ENCODE results near the gene COL20A1. TPM values are rescaled to one million over a fixed set of nuclear protein-coding genes. Genes with fewer than 3 reads are reported as not detected.

Gene COL20A1
- total RNA-seq (2022; extraction: Qiagen RNA extraction), result 0.30 to 1.4 TPM (median 0.95 TPM) in 5 replicates

DNA sequence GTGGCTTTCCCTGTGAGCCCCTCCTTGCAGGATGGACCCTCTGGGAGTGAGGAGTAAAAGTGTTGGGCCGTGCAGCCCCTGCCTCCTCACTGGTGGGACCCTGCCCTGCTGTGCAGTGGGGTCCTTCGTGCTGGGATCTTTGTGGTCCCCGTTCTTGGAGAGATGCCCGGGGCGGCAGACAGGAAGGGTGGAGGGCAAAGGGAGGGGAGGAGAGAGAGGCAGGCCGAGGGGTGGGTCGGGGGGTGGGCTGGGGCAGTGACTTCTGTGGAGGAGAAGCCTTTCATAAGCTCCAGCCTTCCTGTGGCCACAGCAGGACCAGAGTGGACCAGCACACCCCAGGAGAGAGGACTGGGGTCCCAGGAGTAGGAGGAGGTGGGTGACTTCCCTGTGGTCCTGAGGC is at the start of gene COL20A1:
Gene COL20A1 (plus strand): TSS at position 283 of the 400 bp plus-strand sequence. CDS start 1,922 bp downstream, outside the sequence.

DNA sequence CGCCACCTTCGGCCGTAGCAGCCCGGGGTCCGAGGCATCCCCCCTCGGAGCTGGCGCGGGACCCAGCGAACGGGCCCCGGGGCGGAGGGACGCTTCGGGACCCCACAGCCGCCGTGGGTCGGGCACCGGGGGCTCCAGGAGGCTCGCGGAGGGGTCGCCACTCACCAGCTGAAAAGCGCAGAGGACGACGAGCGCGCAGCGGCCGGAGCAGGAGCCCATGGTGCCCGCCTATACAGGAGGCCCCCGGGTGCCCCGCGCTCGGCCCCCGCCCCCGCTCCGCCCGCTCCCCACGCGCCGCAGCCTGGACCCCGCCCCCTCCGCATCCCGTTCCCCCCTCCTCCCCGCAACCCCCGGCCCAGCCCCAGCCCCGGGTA is 38.8 kb upstream of the COL20A1 start, which contains the start of gene NKAIN4:
Gene NKAIN4 (minus strand): TSS at position 232 of the 374 bp plus-strand sequence. CDS start 13 bp downstream, at position 219.

DNA sequence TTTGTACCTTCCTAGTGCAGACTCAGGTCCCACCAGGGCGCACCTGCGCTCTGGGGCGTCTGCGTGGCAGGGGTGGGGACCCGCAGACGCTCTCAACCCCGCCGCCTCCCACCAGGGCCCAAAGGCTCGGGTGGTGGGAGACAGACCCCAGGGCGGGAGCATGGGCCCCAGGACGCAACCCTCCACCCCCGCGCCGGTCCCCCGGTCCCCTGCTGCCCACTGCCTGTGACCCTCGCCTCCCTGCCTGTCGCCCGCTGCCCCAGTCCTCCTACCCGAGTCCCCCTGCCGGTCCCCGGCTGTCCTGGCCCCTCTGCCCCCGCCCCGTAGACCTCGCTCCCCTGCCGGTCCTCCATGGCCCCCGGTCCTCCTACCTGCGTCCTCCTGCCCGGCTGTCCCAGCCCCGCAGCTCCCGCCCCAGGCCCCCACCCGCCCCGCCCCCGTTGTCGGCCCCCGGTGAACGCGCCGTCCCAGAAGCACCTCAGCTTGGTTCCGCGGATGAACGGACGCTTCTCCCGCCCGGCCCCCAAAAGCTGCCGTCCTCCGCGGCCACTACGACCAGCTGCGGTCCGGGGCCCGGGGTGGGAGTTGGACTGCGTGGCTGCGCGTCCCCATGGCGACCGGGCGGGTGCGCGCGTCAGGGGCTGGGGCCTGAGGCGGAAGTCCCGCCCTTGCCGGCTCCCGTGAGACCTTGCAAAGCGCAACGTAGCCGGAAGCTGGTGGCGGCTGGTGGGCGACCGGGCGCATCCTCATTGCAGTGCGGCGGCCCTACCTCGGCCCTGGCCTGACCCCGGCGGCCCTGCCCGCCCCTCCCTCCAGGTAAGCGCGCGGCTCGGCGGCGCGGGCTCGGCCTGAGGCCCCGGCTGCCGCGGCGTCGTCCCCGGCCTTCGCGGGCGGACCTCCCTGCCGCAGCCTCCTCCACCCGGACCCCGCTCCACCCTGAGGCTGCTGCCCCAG is 20.6 kb upstream of the COL20A1 start, which contains the start of gene ARFGAP1:
Gene ARFGAP1 (plus strand): TSS at position 709 of the 954 bp plus-strand sequence. CDS start 2,768 bp downstream, outside the sequence.

DNA sequence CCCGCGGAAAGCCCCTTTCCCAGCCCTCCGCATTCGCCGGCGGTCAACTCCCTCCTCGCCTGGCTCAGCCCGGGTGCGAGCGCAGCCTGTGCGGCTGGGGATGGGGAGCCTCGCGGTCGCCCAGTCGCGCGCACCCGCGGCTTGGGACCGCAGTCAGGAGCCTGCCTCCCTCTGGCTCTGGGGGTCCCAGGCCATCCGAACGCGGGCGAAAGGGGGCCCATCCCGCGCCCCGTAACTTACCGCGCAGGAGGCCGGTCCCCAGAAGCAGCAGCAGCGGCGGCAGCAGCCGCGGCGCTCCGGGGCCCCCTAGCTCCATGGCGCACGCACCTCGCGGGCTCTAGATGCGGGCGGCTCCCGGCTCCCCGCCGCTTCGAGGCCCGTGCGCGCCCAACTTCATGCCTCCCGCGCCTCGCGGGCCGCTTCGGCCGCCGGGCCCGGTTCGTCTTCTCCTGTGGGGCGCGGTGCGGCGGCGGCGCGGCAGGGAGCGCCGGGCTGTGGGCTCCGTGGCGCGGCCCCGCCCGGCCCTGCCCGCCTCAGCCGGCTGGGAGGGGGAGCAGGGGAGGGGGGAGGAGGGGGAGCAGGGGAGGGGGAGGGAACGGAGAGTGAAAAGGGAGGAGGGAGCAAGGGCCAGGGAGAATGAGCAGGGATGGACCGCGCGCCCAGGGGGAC is 68.0 kb downstream of the COL20A1 start, which contains the start of gene CHRNA4:
Gene CHRNA4 (minus strand): TSS at position 500 of the 669 bp plus-strand sequence. CDS start 184 bp downstream, at position 316.

Other genes starting within 250 kb of the COL20A1 start
- 41.1 to 53.4 TPM (median 48.6 TPM) in 5 replicates for gene YTHDF1, start 77.1 kb upstream of the COL20A1 start, total RNA-seq (2022; extraction: Qiagen RNA extraction)
- gene BIRC7, start 57.3 kb upstream of the COL20A1 start, total RNA-seq (2022; extraction: Qiagen RNA extraction), result 2.2 to 3.6 TPM (median 3.0 TPM) in 5 replicates
- 4.4 to 8.3 TPM (median 5.2 TPM) in 5 replicates for gene NKAIN4, start 38.7 kb upstream of the COL20A1 start, total RNA-seq (2022; extraction: Qiagen RNA extraction)
- 47.8 to 72.9 TPM (median 70.6 TPM) in 5 replicates for gene ARFGAP1, start 20.4 kb upstream of the COL20A1 start, total RNA-seq (2022; extraction: Qiagen RNA extraction)
- 0.15 to 0.38 TPM (median 0.34 TPM) in 5 replicates for gene CHRNA4, start 68.2 kb downstream of the COL20A1 start, total RNA-seq (2022; extraction: Qiagen RNA extraction)
- 0.21 to 0.72 TPM (median 0.57 TPM) in 5 replicates for gene KCNQ2, start 179.5 kb downstream of the COL20A1 start, total RNA-seq (2022; extraction: Qiagen RNA extraction)
- gene EEF1A2, start 205.9 kb downstream of the COL20A1 start, total RNA-seq (2022; extraction: Qiagen RNA extraction), result 132 to 182 TPM (median 150 TPM) in 5 replicates
- gene PPDPF, start 227.6 kb downstream of the COL20A1 start, total RNA-seq (2022; extraction: Qiagen RNA extraction), result 265 to 337 TPM (median 318 TPM) in 5 replicates
- 2.4 to 3.6 TPM (median 3.1 TPM) in 5 replicates for gene PTK6, start 244.2 kb downstream of the COL20A1 start, total RNA-seq (2022; extraction: Qiagen RNA extraction)